CD4-positive, alpha-beta memory T cell (primary cell): ENCODE measurements around the gene OR6C76. TPM values are rescaled to one million over a fixed set of nuclear protein-coding genes. Genes with fewer than 3 reads are reported as not detected.
"Not testable (repeated sequence)": the region's sequence is repeated elsewhere in the genome, so short reads cannot be mapped to it uniquely, and the experiment has no call there.

Source experiments
- CTCF ChIA-PET: fragments of 350-600 bp; sonication (Branson Sonifier 250); formaldehyde crosslinking; loops from one replicate; lab custom pipeline; 2021; ENCODE audit warnings: inconsistent platforms; ENCODE audit not compliant: partially characterized antibody; lab: Charles Lee
- POLR2A ChIA-PET: fragments of 350-600 bp; sonication (Branson Sonifier 250); formaldehyde crosslinking; loops from one replicate; lab custom pipeline; 2021; ENCODE audit not compliant: partially characterized antibody; lab: Charles Lee
- DNase-seq, 5 donors: peaks; one replicate each; pipeline versions ENCODE4 v3.0.0 to v3.0.0-alpha.2; 2020 to 2022; ENCODE audit warnings: mixed read lengths in 1 of 5
- H3K27ac ChIP-seq: one replicate; pipeline ENCODE4 v1.7.0; 2013; ENCODE audit warnings: low read depth, low read length
- H3K27me3 ChIP-seq: 2 replicates; pipeline ENCODE4 v1.7.0; 2013; ENCODE audit warnings: mild to moderate bottlenecking, low read length, moderate library complexity; ENCODE audit not compliant: insufficient read depth
- H3K36me3 ChIP-seq: 2 replicates; pipeline ENCODE4 v1.7.0; 2013; ENCODE audit warnings: mild to moderate bottlenecking, low read length, moderate library complexity; ENCODE audit not compliant: insufficient read depth
- H3K4me1 ChIP-seq: 2 replicates; pipeline ENCODE4 v1.7.0; 2013; ENCODE audit warnings: mild to moderate bottlenecking, low read length, moderate library complexity; ENCODE audit not compliant: insufficient read depth
- H3K4me3 ChIP-seq, 2 donors: one replicate each; pipeline ENCODE4 v1.7.0; 2013; ENCODE audit warnings: low read length in 2 of 2, mild to moderate bottlenecking in 1 of 2
- H3K9me3 ChIP-seq, 2 donors: one replicate each; pipeline ENCODE4 v1.7.0; 2013; ENCODE audit warnings: low read length in 2 of 2, control low read depth in 1 of 2; ENCODE audit not compliant: control insufficient read depth in 1 of 2
- H3K27ac Mint-ChIP-seq, 7 donors: one replicate each; pipeline ENCODE4 v1.8.0; 2020 to 2021; ENCODE audit warnings: mixed read lengths in 7 of 7, mild to moderate bottlenecking in 6 of 7, inconsistent platforms in 3 of 7, moderate library complexity in 3 of 7
- H3K27me3 Mint-ChIP-seq, 2 donors: one replicate each; pipeline ENCODE4 v1.8.0; 2020 to 2021; ENCODE audit warnings: mixed read lengths in 2 of 2
- H3K36me3 Mint-ChIP-seq, 2 donors: one replicate each; pipeline ENCODE4 v1.8.0; 2020 to 2021; ENCODE audit warnings: mixed read lengths in 2 of 2, inconsistent platforms in 1 of 2, mild to moderate bottlenecking in 1 of 2
- H3K4me1 Mint-ChIP-seq, 4 donors: one replicate each; pipeline ENCODE4 v1.8.0; 2020 to 2021; ENCODE audit warnings: mixed read lengths in 4 of 4, mild to moderate bottlenecking in 1 of 4
- H3K4me3 Mint-ChIP-seq, 8 donors: one replicate each; pipeline ENCODE4 v1.8.0; 2020 to 2021; ENCODE audit warnings: mixed read lengths in 8 of 8, mild to moderate bottlenecking in 7 of 8, moderate library complexity in 6 of 8, inconsistent platforms in 3 of 8
- H3K9me3 Mint-ChIP-seq, 8 donors: one replicate each; pipeline ENCODE4 v1.8.0; 2020 to 2021; ENCODE audit warnings: mixed read lengths in 8 of 8, mild to moderate bottlenecking in 5 of 8, inconsistent platforms in 3 of 8, moderate library complexity in 1 of 8
- intact Hi-C: fragments of 100-400 bp; cut with micrococcal nuclease; formaldehyde crosslinking; loops from one replicate; pipeline ENCODE4 v1.15.1; 2023
- polyA plus RNA-seq, 2 donors: library from polyadenylated mRNA; unstranded; fragments of 300-500 nt; fragmentation: Illumina TruSeq; gene quantifications; one replicate each; pipeline ENCODE4 v1.2.3, GENCODE V29; 2021
- total RNA-seq, 2 experiments: library from RNA; stranded (reverse); gene quantifications; one replicate each; pipeline ENCODE4 v1.2.3, GENCODE V29; 2021

OR6C76 gene
- total RNA-seq (not detected), polyA plus RNA-seq (not detected)

- intact Hi-C loops: no loop called here
- DNase-seq: no peak
- ChIA-PET POLR2A (no interaction called here), CTCF (no interaction called here)
- Mint-ChIP-seq H3K36me3 (no peaks in the 10 kb centered on the region), H3K27me3 (peaks cover 2 to 8% of the 10 kb centered on the region in 2 donors), H3K4me1 (no peaks in the 10 kb centered on the region), H3K27ac (no peak within 1 kb of the TSS), H3K4me3 (no peak within 1 kb of the TSS), H3K9me3 (no peaks in the 10 kb centered on the region)
- Histone ChIP-seq H3K4me3 (no peak within 1 kb of the TSS), H3K27ac (no peak within 1 kb of the TSS), H3K36me3 (no peaks in the 10 kb centered on the region), H3K4me1 (no peaks in the 10 kb centered on the region), H3K27me3 (no peaks in the 10 kb centered on the region), H3K9me3 (no peaks in the 10 kb centered on the region)
Measured at GRCh38 chr12:55425954-55426353, at the start of gene OR6C76. OR6C76 (plus strand) TSS chr12:55426254; CDS start chr12:55426254, 0 bp downstream.

- H3K9me3 ChIP-seq: no peaks in the 10 kb centered on the region
- H3K9me3 Mint-ChIP-seq: no peaks in the 10 kb centered on the region
- H3K27me3 Mint-ChIP-seq: peaks cover 3 to 11% of the 10 kb centered on the region in 2 donors
- no peak overlapping the region for H3K27ac Mint-ChIP-seq
- no peak overlapping the region for H3K4me3 ChIP-seq
- intact Hi-C loops: no loop called here
- no peak overlapping the region for H3K27ac ChIP-seq
- CTCF ChIA-PET: no interaction called here
- H3K27me3 ChIP-seq: no peaks in the 10 kb centered on the region
- DNase-seq: no peak
- H3K4me1 ChIP-seq: no peaks in the 10 kb centered on the region
- no peaks in the 10 kb centered on the region for H3K36me3 ChIP-seq
- H3K36me3 Mint-ChIP-seq: no peaks in the 10 kb centered on the region
- no peaks in the 10 kb centered on the region for H3K4me1 Mint-ChIP-seq
- H3K4me3 Mint-ChIP-seq: no peak overlapping the region
- POLR2A ChIA-PET: no interaction called here
Measured at GRCh38 chr12:55385891-55386290, 40.2 kb upstream of the OR6C76 start.

DNA sequence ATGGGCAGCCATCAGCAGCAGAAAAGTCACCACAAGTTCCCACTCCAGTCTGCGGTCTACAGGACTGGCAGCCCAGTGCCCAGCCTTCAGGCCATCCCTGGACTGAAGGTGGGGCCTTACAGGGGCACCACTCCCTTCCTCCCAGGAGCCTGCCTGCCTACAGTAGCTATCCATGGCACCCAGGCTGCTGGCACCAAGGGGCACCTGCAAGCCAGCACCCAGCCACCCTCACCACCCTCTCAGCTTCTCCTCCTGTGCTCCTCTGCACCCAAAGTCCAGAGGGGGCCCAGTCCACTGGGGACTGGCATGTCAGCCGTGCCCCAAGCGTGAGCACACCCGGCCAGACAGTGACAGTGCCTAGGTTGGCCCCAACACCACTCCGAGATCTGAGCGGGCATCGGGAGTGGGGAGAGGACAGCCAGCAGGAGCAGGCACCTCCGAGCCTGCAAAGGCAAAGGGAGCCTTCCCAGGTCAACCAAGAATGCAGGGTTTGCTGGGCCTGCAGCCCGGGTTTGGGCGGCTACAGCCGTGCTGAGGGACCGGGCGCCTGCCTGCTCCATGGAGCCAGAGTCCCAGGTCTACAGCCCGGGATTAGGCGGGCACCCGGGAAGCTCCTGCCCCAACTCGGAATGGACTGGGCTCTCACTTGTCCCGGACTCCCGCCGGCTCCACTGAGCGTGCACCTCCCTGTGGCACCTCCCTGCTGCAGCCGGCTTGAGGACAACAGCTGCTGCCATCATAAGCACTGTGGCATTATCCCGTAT, 33.8 kb upstream of the OR6C76 start:
- H3K27ac Mint-ChIP-seq: no peak overlapping the region
- no peaks in the 10 kb centered on the region for H3K4me1 Mint-ChIP-seq
- DNase-seq: no peak
- H3K4me3 Mint-ChIP-seq: no peak overlapping the region
- H3K9me3 Mint-ChIP-seq: no peaks in the 10 kb centered on the region
- no peaks in the 10 kb centered on the region for H3K36me3 Mint-ChIP-seq
- no peak overlapping the region for H3K4me3 ChIP-seq
- no peaks in the 10 kb centered on the region for H3K27me3 ChIP-seq
- peaks cover 4 to 5% of the 10 kb centered on the region in 2 donors for H3K27me3 Mint-ChIP-seq
- no peaks in the 10 kb centered on the region for H3K4me1 ChIP-seq
- H3K27ac ChIP-seq: no peak overlapping the region
- ChIA-PET CTCF (no interaction called here), POLR2A (no interaction called here)
- no peaks in the 10 kb centered on the region for H3K9me3 ChIP-seq
- no peaks in the 10 kb centered on the region for H3K36me3 ChIP-seq
- intact Hi-C loops: no loop called here

DNA sequence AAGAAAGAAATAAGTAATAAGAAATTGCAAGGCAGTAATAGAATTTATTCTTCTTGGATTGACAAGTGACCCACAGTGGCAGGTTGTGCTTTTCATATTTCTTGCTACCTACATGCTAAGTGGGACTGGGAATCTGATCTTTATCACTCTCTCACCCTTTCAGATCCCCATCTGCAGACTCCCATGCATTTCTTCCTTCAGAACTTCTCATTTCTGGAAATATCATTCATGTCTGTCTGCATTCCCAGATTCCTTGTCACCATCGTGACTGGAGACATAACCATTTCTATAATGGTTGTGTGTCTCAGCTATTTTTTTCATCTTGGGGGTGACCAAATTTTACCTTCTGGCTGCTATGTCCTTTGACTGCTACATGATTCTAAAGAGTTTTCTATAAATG, 29.7 kb upstream of the OR6C76 start:
- H3K9me3 ChIP-seq: no peaks in the 10 kb centered on the region
- POLR2A ChIA-PET: no interaction called here
- H3K36me3 Mint-ChIP-seq: no peaks in the 10 kb centered on the region
- no peak overlapping the region for H3K27ac Mint-ChIP-seq
- intact Hi-C loops: no loop called here
- CTCF ChIA-PET: no interaction called here
- no peaks in the 10 kb centered on the region for H3K4me1 Mint-ChIP-seq
- no peaks in the 10 kb centered on the region for H3K4me1 ChIP-seq
- no peaks in the 10 kb centered on the region for H3K9me3 Mint-ChIP-seq
- DNase-seq: no peak
- H3K27me3 ChIP-seq: no peaks in the 10 kb centered on the region
- H3K27ac ChIP-seq: no peak overlapping the region
- H3K4me3 Mint-ChIP-seq: no peak overlapping the region
- peaks cover 12 to 21% of the 10 kb centered on the region in 2 donors for H3K27me3 Mint-ChIP-seq
- H3K4me3 ChIP-seq: no peak overlapping the region
- no peaks in the 10 kb centered on the region for H3K36me3 ChIP-seq

DNA sequence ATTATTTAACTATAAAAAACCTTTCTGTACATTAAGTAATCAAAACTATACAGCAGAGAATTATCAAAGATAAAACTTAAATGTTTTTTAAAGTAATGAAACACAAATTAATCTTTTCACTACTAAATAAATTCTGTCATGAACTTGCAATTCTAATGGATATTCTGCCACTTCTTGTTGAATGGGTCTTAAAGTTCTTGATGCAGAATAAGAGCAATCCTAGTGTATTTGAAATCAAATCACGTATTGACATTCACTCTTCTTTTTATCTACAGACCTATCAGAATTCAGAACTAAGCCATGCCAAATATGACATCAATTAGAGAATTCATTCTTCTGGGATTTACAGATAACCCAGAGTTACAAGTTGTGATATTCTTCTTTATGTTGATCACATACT, 25.8 kb upstream of the OR6C76 start, which contains the start of gene OR6C65:
Gene OR6C65 (plus strand): TSS at position 301 of the 400 bp plus-strand sequence. CDS start 0 bp downstream, at position 301.
- ChIA-PET POLR2A (no interaction called here), CTCF (no interaction called here)
- intact Hi-C loops: no loop called here
- no peak for DNase-seq
- no peaks in the 10 kb centered on the region for H3K36me3 ChIP-seq
- Mint-ChIP-seq H3K27ac (no peak within 1 kb of the TSS), H3K4me3 (no peak within 1 kb of the TSS), H3K9me3 (peaks cover 0 to 2% (median 0%) of the 10 kb centered on the region in 8 donors), H3K4me1 (no peaks in the 10 kb centered on the region), H3K27me3 (peaks cover 8 to 21% of the 10 kb centered on the region in 2 donors), H3K36me3 (no peaks in the 10 kb centered on the region)
- no peaks in the 10 kb centered on the region for H3K4me1 ChIP-seq
- no peak within 1 kb of the TSS for H3K4me3 ChIP-seq
- H3K27me3 ChIP-seq: no peaks in the 10 kb centered on the region
- no peak within 1 kb of the TSS for H3K27ac ChIP-seq
- H3K9me3 ChIP-seq: no peaks in the 10 kb centered on the region

GRCh38 chr12:55407866-55408265, 18.2 kb upstream of the OR6C76 start:
- no peak overlapping the region for H3K4me3 ChIP-seq
- H3K27ac ChIP-seq: no peak overlapping the region
- no peaks in the 10 kb centered on the region for H3K27me3 ChIP-seq
- intact Hi-C loops: no loop called here
- H3K27ac Mint-ChIP-seq: no peak overlapping the region
- H3K36me3 Mint-ChIP-seq: no peaks in the 10 kb centered on the region
- no peaks in the 10 kb centered on the region for H3K4me1 Mint-ChIP-seq
- no peak overlapping the region for H3K4me3 Mint-ChIP-seq
- H3K36me3 ChIP-seq: no peaks in the 10 kb centered on the region
- no peak for DNase-seq
- ChIA-PET CTCF (no interaction called here), POLR2A (no interaction called here)
- H3K9me3 Mint-ChIP-seq: peaks cover 0 to 9% (median 5%) of the 10 kb centered on the region in 8 donors
- peaks cover 10% of the 10 kb centered on the region in 2 donors for H3K27me3 Mint-ChIP-seq
- H3K9me3 ChIP-seq: no peaks in the 10 kb centered on the region
- H3K4me1 ChIP-seq: no peaks in the 10 kb centered on the region

GRCh38 chr12:55409133-55409532, 16.9 kb upstream of the OR6C76 start:
- H3K36me3 Mint-ChIP-seq, H3K4me3 ChIP-seq, CTCF ChIA-PET, H3K27ac Mint-ChIP-seq, H3K4me1 ChIP-seq, H3K4me1 Mint-ChIP-seq, POLR2A ChIA-PET, H3K9me3 Mint-ChIP-seq, H3K27me3 ChIP-seq, H3K36me3 ChIP-seq, H3K9me3 ChIP-seq, DNase-seq, H3K27ac ChIP-seq, intact Hi-C loops, H3K4me3 Mint-ChIP-seq: not testable (repeated sequence)
- H3K27me3 Mint-ChIP-seq: peaks cover 10 to 11% of the 10 kb centered on the region in 2 donors
